GM19239 (cell line): ENCODE data around the gene TAF4.
A peak's percentile ranks its signal among the peaks of the same experiment; 100 is the strongest.
"Not testable (repeated sequence)": the region's sequence is repeated elsewhere in the genome, so short reads cannot be mapped to it uniquely, and the experiment has no call there.

Experiments
- DNase-seq: peaks from one replicate; pipeline ENCODE4 v3.0.0; 2011; ENCODE audit warnings: low spot score; ENCODE audit not compliant: insufficient read length
- FAIRE-seq: peaks from 2 replicates; lab custom pipeline; 2011; peaks lifted over from hg19 to GRCh38; lab: Jason Lieb, UNC

The TAF4 gene

DNA sequence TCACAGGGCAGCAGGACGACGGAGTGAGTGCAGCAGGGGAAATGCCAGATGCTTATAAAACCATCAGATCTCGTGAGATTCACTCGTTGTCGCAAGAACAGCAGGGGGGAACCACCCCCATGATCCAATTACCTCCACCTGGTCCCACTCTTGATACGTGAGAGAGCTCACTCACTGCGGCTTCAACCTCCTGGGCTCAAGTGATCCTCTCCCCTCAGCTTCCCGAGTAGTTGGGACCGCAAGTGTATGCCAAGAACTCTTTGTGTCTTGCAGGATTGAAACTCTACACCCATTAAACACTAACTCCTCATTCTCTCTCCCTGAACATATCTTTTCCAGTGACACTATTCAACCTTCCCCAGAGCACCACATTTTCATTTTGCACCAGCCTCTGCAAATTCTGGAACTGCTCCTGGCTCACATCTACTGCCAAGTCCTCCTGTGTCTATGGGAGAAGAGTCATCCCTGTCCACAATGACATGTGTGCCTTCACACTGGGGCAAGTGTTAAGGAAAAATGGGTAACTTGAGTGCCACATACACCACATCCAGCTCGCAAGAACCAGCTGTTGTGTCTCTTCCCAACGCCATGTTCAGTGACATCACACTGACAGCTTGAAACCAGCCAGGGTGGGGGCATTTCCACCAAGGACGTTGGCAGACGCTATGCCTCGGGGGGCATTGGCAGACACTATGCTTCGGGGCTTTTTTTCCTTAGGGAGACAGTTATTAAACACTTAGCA lies 14.7 kb upstream of the TAF4 start:
- no peak for DNase-seq
- FAIRE-seq = no peak

DNA sequence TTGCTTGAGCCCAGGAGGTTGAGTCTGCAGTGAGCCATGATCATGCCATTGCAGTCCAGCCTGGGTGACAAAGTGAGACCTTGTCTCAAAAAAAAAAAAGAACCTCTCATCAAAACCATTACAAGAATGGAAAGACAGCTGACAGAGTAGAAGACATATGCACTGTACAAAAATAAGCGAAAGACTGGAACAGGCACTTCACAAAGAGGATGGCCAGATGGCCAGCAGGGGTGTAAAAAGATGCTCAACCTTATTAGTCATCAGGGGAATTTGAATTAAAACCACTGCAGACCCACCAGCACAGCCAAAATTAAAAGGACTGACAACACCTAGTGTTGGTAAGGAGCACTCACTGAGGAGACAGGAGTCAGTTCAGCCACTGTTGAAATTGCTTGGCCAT lies 13.5 kb upstream of the TAF4 start:
- no peak for FAIRE-seq

GRCh38 chr20:62073323-62073722 lies 7.6 kb upstream of the TAF4 start:
- DNase-seq (no peak), FAIRE-seq (no peak)

More for the DNA sequence above, 13.5 kb upstream of the TAF4 start:
- DNase-seq = no peak

DNA sequence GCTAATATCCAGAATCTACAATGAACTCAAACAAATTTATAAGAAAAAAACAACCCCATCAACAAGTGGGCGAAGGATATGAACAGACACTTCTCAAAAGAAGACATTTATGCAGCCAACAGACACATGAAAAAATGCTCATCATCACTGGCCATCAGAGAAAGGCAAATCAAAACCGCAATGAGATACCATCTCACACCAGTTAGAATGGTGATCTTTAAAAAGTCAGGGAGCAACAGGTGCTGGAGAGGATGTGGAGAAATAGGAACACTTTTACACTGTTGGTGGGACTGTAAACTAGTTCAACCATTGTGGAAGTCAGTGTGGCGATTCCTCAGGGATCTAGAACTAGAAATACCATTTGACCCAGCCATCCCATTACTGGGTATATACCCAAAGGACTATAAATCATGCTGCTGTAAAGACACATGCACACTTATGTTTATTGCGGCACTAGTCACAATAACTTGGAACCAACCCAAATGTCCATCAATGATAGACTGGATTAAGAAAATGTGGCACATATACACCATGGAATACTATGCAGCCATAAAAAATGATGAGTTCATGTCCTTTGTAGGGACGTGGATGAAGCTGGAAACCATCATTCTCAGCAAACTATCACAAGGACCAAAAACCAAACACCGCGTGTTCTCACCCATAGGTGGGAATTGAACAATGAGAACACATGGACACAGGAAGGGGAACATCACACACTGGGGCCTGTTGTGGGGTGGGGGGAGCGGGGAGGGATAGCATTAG lies 6.2 kb upstream of the TAF4 start:
- FAIRE-seq, DNase-seq: not testable (repeated sequence)

DNA sequence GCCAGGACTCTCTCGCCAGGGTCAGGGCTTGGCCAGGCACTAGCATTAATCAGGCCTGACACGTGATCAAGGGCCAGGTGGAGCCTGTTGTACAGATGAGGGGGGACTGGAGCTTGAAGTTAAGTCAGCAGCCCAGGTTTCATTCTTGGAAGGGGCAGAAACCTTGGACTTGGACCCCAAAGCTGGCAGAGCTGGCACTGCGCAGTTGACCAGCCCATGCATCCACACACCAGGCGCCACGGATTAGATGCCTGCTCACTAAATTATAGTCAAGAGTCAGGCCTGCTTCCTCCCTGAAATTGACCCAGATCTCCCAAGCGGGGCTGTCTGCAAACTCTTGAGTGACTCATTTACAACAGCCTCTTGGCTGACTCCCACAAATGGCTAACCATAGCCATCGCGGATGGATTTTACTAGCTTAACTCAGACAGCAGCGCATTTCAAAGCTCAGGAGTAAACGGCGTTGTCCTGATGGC lies 4.1 kb upstream of the TAF4 start:
- no peak for DNase-seq

DNA sequence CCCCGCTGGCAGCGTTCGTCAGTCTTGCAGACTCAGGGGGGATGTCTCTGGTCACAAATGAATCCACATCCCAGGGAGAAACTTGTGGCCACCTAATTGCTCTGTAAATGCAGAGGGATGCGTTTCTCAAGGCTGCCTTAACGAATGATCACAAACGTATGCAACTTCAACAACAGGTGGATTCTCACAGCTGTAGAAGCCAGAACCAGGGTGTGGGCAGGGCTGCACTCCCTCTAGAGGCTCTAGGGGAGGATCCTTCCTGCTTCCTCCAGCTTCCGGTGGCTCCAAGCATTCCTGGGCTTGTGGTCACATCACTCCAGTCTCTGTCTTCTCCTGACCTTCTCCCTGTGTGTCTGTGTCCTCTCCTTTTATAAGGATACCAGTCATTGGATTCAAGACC lies 3.3 kb upstream of the TAF4 start:
- FAIRE-seq (no peak), DNase-seq (no peak)

More for the DNA sequence above, 4.1 kb upstream of the TAF4 start:
- no peak for FAIRE-seq

DNA sequence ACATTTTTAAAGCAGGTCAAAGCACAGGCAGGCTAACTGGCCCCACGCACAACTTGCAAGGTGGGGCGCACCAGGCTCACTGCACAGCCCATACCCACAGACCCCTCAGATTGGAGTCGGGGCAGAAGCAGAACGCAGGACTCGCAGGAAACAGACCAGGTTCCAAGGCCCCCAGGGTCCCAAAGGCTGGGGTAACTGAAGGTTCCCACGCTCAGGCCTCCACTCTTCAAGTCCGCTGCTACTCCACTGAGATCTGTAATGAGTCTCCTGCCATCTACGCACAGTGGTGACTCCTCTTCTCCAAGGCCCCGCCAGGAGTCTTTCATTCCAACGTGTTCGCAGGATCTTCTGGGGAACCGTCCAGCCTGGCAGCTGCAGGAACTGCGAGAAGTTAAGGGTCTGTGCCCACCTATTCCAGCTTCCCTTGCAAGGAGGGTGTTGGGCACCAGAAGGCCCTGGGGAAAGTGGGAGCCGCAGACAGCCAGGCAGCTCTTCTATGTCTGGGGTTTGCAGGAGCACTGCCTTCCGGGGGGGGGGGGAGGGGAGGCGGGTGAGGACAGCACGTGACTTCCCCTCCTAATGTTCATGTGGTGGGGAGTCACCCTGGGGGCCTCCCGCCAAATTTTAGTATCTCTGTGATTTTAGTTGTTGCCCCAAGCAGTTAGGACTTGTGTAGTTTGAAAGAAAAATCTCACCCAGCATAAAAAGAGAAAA lies 2.0 kb upstream of the TAF4 start:
- FAIRE-seq (no peak), DNase-seq (no peak)

GRCh38 chr20:62066983-62067433 lies 1.3 kb upstream of the TAF4 start:
- DNase-seq (peak; percentile 56), FAIRE-seq (peak; percentile 81)

DNA sequence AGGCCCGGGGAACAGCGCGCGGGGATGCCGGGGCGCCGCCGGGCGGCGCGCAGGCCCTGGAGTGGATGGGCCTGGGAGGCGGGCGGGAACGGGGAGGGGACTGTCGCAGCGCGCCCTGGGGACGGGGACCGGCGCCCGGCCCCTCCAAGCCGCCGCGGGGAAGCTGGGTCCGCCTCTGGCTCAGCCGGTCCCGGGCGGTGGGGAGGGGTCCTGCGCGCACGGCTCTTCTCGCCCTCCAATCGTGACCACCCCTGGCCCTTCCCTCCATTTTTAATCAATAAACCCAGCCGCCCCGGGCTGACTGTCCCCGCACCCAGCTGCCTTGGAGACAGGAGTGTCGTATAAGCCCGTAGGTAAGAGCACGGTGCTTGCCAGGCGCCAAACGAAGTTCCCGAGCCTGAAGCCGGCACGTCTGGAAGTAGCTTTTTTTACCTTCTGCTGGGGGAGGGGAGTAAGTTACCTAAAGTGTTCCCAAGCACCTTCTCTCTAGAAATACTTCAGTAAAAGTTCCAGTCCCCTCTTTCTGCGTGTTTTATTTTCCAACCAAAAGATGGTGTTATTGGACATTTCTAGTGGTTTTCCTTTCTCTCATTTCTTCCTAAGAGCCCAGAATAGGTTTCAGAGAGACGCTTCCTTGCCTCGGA lies 780 bp upstream of the TAF4 start:
- FAIRE-seq (no peak), DNase-seq (peak; percentile 67)

GRCh38 chr20:62064770-62065673 lies 659 bp downstream of the TAF4 start:
- FAIRE-seq (no peak), DNase-seq (peak; percentile 75)

GRCh38 chr20:62063981-62064769 lies 1.5 kb downstream of the TAF4 start:
- DNase-seq (no peak), FAIRE-seq (no peak)

DNA sequence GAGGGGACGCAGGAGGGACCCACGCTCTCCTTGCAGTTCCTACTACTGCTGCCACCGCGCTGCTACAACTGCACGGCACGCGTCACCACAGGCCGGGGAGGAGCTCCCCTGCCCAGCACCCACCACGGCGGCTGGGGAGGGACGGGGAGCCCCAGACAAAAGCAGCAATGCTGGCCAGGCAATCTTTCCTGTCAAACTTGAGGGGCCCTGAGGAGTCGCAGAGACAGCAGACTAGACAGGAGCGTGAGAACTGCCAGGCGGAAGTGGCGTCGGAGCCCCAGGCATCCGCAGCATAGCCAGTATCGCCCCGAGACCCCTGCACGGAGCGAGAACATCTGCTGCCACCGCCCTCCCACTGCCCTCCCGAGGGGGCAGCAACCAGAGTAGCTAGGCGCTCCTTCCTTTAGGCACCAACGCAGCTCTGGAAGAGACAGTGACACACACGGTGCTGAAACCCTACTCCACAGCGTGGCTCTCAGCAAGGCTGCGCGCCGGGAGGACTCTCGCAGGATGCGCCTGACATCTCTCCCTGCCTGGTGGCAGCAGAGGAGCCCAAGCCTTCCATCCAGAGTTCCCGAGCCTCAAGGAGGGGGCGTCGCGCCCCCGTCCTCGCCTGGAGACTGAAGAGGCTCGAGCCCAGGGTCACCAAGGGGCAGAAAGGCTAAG lies 2.2 kb downstream of the TAF4 start:
- no peak for FAIRE-seq
- no peak for DNase-seq

GRCh38 chr20:62062661-62063314 lies 2.9 kb downstream of the TAF4 start:
- DNase-seq (no peak), FAIRE-seq (no peak)

DNA sequence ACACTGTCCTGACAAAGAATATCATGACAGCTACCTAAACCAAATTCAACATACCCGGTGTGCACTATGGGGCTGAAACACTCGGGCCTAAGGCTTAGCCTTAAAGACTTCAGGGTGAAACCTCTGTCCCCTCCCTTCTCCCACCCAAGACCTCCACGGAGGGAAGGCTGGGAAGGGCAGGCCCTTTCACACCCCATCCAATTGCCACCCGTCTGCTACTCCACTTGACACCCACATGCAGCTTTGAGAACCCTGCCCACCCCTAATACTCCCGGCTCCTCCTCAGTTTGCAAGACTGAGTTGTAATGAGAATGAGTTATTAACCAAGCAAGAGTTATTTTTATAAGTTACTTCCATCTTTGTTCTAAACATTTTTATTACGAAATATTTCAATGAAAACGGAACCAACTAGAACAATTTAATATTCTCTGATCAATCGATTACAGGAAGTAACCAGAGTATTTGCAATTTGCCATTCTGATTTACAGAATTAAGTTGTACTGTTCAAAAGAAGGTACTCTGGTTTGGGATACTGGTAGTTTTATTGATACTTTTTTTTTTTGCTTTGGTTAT lies 3.7 kb downstream of the TAF4 start:
- no peak for DNase-seq
- FAIRE-seq = no peak

GRCh38 chr20:62060631-62061541 lies 4.8 kb downstream of the TAF4 start:
- DNase-seq = no peak
- FAIRE-seq = no peak

DNA sequence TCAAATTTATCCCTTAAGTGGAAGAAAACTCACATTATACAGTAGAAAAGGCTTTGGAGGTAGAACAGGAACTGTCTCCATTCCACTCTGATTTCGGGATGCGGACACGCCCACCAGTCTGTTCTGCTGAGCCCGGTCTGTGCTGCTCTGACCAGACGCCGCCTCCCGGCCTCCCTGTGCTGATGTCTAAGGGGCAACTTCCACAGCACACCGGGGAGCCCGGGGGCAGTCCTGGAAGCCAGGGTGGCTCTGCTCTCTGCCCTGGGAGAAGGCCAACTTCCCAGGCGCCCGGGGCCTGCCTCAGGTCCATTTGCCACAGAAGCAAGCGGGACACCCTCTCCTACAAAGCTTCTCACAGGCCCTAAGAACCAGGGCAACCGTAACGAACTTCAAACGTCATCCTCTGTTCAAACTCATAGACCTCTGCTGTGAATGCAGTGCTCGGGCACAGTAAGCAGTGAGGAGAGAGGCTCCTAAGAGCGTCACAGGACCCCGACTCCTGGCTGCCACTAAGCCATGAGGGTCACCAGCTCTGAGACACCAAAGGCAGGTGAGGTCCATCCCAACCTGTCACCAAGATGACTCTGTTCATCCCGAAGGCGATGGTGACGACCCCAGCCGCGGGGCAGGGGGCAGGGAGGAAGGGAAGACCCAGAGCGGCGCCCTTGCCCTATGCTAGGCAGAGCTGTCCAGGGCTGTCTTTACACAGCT lies 5.6 kb downstream of the TAF4 start:
- FAIRE-seq (no peak), DNase-seq (no peak)
